ENCODE data around the gene CHRNE. TPM values are rescaled to one million over a fixed set of nuclear protein-coding genes. Genes with fewer than 3 reads are reported as not detected.
"Not testable (repeated sequence)": the region's sequence is repeated elsewhere in the genome, so short reads cannot be mapped to it uniquely, and the experiment has no call there.

The CHRNE gene
- total RNA-seq, 1 donor from 2014 or later: 0.32 TPM

GRCh38 chr17:4914551-4914950, 11.7 kb upstream of the CHRNE start:
- DNase-seq (ENCODE audit: low spot score); H3K27ac Mint-ChIP-seq; H3K9me3 Mint-ChIP-seq; H3K4me3 Mint-ChIP-seq (ENCODE audit: low read depth); intact Hi-C loops (cut with micrococcal nuclease); H3K27me3 Mint-ChIP-seq (ENCODE audit: low read depth); H3K36me3 Mint-ChIP-seq (ENCODE audit: low read depth); H3K4me1 Mint-ChIP-seq (ENCODE audit: low read depth): not testable (repeated sequence)

GRCh38 chr17:4913994-4914393, 11.1 kb upstream of the CHRNE start:
- Mint-ChIP-seq H3K27ac (no peak overlapping the region), H3K4me3 (ENCODE audit: low read depth) (no peak overlapping the region), H3K9me3 (no peaks in the 10 kb centered on the region), H3K36me3 (ENCODE audit: low read depth) (no peaks in the 10 kb centered on the region), H3K4me1 (ENCODE audit: low read depth) (no peaks in the 10 kb centered on the region), H3K27me3 (ENCODE audit: low read depth) (peaks cover 3% of the 10 kb centered on the region)
- intact Hi-C loops (cut with micrococcal nuclease): no loop called here
- DNase-seq (ENCODE audit: low spot score): no peak

GRCh38 chr17:4908711-4909496, 6.0 kb upstream of the CHRNE start:
- Mint-ChIP-seq H3K27ac (no peak overlapping the region), H3K4me1 (ENCODE audit: low read depth) (no peaks in the 10 kb centered on the region), H3K27me3 (ENCODE audit: low read depth) (peaks cover 3% of the 10 kb centered on the region), H3K36me3 (ENCODE audit: low read depth) (no peaks in the 10 kb centered on the region), H3K4me3 (ENCODE audit: low read depth) (no peak overlapping the region), H3K9me3 (no peaks in the 10 kb centered on the region)
- intact Hi-C loops (cut with micrococcal nuclease): loop anchor here (1.0 to 10.0 kb wide), 5 partner anchors 30 to 204 kb away; partner anchors contain the start of genes PELP1 and SPAG7
- DNase-seq (ENCODE audit: low spot score): peak; percentile 72

DNA sequence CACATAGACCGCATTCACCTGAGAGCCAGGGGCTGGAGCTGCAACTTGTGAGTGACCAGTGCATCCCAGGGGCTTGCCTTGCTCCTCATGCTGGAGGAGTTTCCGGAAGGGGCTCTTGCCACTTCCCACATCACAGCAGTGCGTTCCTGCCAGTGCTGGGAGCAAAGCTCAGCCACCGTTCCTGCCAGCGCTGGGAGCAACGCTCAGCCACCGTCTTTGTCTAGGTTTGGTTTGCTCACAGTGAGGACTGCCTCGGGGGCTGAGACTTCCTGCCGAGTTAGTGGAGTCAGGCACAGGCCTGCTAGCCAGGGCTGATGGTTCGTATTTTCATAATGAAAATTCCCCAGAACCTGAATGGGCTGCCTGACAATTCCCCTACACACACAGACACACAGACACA, 5.4 kb upstream of the CHRNE start:
- Mint-ChIP-seq H3K9me3 (no peaks in the 10 kb centered on the region), H3K4me1 (ENCODE audit: low read depth) (peaks cover 4% of the 10 kb centered on the region), H3K27ac (no peak overlapping the region), H3K27me3 (ENCODE audit: low read depth) (peaks cover 3% of the 10 kb centered on the region), H3K4me3 (ENCODE audit: low read depth) (no peak overlapping the region), H3K36me3 (ENCODE audit: low read depth) (no peaks in the 10 kb centered on the region)
- intact Hi-C loops (cut with micrococcal nuclease): loop anchor here (2.0 to 10.0 kb wide), 3 partner anchors 36 to 204 kb away; partner anchors contain the start of genes PELP1 and SPAG7
- no peak for DNase-seq (ENCODE audit: low spot score)

DNA sequence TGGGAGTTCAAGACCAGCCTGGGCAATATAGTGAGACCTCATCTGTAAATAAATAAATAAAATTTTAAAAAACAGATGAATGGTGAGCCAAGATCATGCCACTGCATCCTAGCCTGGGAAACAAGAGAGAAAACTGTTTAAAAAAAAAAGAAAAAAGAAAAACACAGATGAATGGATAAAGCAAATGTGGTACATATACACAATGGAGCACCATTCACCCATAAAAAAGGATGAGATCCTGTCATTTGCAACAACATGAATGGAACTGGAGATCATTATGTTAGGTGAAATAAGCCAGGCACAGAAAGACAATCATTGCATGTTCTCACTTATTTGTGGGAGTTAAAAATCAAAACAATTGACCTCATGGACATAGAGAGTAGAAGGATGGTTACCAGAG, 3.7 kb upstream of the CHRNE start:
- H3K4me3 Mint-ChIP-seq (ENCODE audit: low read depth); H3K27ac Mint-ChIP-seq; H3K27me3 Mint-ChIP-seq (ENCODE audit: low read depth); H3K36me3 Mint-ChIP-seq (ENCODE audit: low read depth); H3K9me3 Mint-ChIP-seq; DNase-seq (ENCODE audit: low spot score): not testable (repeated sequence)
- intact Hi-C loops (cut with micrococcal nuclease): loop anchor here (10.0 kb wide), 1 partner anchor 202 kb away; the partner anchor contains the start of gene PELP1
- H3K4me1 Mint-ChIP-seq (ENCODE audit: low read depth): peaks cover 17% of the 10 kb centered on the region

DNA sequence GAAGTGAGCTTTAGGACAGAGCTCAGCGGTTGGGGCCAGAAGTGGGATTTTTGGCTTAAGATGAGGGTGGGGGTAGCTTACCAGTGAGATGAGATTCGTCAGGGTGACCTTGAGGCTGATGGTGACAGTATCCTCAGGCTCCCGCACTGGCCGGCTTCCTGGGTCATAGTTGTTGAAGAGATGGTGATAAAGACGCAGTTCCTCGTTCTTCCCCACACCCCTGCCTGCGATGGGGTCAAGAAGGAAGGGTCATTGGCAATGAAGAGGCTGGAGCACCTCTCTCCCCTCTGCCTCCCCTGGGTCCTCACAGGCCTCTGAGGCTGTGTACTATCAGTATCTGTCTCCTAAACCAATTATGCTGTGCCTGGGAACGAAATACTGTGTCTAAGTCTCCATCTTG, 358 bp downstream of the CHRNE start:
- Mint-ChIP-seq H3K27me3 (ENCODE audit: low read depth) (peaks cover 2% of the 10 kb centered on the region), H3K9me3 (no peaks in the 10 kb centered on the region), H3K4me3 (ENCODE audit: low read depth) (no peak overlapping the region), H3K36me3 (ENCODE audit: low read depth) (no peaks in the 10 kb centered on the region), H3K27ac (peak overlapping the region; percentile 30), H3K4me1 (ENCODE audit: low read depth) (peaks cover 25% of the 10 kb centered on the region)
- DNase-seq (ENCODE audit: low spot score): no peak
- intact Hi-C loops (cut with micrococcal nuclease): loop anchor here (10.0 kb wide), 1 partner anchor 198 kb away; the partner anchor contains the start of gene PELP1

- DNase-seq (ENCODE audit: low spot score): no peak
- intact Hi-C loops (cut with micrococcal nuclease): loop anchor here (10.0 kb wide), 1 partner anchor 197 kb away; the partner anchor contains the start of gene PELP1
- Mint-ChIP-seq H3K4me3 (ENCODE audit: low read depth) (peak overlapping the region; percentile 8), H3K27ac (no peak overlapping the region), H3K9me3 (no peaks in the 10 kb centered on the region), H3K36me3 (ENCODE audit: low read depth) (peaks cover 6% of the 10 kb centered on the region), H3K4me1 (ENCODE audit: low read depth) (peaks cover 25% of the 10 kb centered on the region), H3K27me3 (ENCODE audit: low read depth) (peaks cover 2% of the 10 kb centered on the region)
These were observed 1.1 kb downstream of the CHRNE start for GRCh38 chr17:4901648-4902344.

DNA sequence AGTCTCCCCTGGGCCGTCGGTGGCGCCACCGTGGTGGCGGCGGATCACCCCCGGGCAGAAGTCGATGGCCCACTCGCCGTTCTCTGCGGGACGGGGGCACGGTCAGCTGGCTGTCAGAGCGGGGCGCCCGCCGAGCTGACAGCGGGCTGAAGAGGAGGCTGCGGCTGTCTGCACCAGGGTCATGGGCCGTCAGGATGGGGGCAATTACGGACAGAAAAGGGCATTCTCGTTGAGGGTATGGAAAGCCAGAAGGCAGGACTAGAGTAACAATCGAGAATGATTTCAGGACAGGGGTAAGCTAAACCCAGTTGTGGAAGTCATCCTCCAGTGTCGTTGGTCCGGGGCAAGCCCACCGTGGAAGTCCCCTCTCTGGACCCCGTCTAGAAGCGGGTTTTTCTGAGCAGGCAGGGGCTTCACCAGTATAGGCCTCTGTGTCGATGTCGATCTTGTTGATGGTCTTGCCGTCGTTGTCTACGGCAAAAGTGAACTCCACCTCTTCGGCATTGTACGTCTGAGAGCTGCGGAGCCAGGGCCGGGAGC, 1.7 kb downstream of the CHRNE start:
- Mint-ChIP-seq H3K27ac (peak overlapping the region; percentile 28), H3K36me3 (ENCODE audit: low read depth) (peaks cover 8% of the 10 kb centered on the region)
- DNase-seq (ENCODE audit: low spot score): no peak

DNA sequence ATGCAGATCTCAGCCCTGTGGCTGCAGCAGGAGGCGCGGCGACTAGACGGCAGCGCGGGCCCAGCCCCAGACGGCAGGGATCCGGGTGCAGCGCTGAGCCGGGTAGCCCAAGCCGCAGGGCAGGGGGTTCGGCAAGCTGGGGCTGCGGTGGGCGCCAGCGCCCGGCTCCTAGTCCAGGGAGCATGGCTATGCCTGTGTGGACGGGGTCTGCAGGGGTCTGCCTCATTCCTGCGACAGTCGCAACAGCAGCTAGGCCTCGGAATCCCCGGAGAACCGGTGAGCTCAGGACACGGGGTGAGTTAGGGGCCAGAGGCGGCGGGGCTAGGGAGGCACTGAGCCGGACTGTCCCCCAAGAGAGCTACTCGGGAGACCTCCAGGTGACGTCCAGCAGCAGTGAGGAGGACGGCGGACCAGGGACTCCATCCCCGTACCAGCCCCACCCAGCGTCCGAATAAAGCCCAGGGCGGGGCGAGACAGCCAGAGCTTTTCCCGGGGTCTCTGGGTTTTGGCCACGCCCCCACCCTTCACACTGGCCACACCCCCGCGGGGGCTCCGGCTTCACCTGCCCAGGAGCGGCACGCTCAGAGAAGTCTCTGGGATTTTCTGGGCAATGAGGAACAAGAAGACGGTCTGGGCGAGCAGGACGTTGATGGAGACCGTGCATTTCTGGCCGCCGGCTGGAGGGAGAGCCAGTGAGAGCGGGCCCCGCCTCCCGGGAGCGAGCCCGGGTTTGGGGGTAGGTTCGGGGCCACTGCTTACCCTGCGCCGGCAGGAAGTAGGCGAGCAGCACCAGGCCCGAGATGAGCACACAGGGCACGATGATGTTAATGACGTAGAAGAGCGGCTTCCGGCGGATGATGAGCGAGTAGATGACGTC, 2.4 kb downstream of the CHRNE start:
- Mint-ChIP-seq H3K27ac (peak overlapping the region; percentile 28), H3K4me3 (ENCODE audit: low read depth) (peak overlapping the region; percentile 82)
- intact Hi-C loops (cut with micrococcal nuclease): loop anchor here (10.0 kb wide), 1 partner anchor 196 kb away; the partner anchor contains the start of gene PELP1

More for the DNA sequence above, 1.7 kb downstream of the CHRNE start:
- peak overlapping the region; percentile 60 for H3K4me3 Mint-ChIP-seq (ENCODE audit: low read depth)
- peaks cover 25% of the 10 kb centered on the region for H3K4me1 Mint-ChIP-seq (ENCODE audit: low read depth)
- peaks cover 2% of the 10 kb centered on the region for H3K27me3 Mint-ChIP-seq (ENCODE audit: low read depth)
- no peaks in the 10 kb centered on the region for H3K9me3 Mint-ChIP-seq
- intact Hi-C loops (cut with micrococcal nuclease): loop anchor here (10.0 kb wide), 1 partner anchor 196 kb away; the partner anchor contains the start of gene PELP1

DNA sequence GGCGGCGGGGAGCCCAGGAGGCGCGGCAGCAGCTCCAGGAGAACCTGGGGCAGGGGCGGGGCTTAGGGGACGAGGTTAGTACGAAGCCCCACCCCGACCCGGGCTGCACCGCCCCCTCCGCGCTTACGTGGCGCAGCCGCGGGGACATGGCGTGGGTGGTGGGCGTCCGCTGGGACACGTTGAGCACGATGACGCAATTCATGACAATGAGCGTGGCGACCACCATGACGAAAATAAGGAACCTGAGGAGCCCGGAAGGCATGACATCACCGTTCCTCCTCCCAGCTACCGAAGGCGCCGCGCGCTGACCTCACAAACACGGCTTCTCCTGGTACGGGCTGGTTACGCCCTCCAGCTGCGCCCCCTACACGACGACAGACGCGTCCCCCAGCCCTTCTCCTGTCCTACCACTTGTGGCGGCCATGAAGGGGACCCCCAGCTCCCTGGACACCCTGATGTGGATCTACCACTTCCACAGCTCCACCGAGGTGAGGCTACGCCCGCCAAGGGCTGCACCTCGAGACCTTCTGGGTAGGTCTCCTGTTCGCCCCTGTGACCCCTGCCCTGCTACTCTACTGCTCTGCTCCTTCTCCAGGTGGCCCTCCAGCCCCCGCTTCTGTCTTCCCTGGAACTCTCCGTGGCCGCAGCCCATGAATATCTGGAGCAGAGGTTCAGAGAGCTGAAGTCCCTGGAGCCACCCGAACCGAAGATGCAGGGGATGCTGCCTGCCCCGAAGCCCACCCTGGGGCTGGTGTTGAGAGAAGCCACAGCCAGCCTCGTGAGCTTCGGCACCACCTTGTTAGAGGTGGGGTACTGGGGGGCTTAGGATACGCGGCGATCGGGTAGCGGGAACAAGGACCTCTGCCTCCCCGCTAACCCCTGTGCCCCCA, 3.3 kb downstream of the CHRNE start, which contains the start of gene C17orf107:
C17orf107 (plus strand) TSS at position 196 of the 890 bp plus-strand sequence; CDS start at position 423, 227 bp downstream.
- H3K36me3 Mint-ChIP-seq (ENCODE audit: low read depth): peaks cover 22% of the 10 kb centered on the region
- peak within 1 kb of the TSS; percentile 82 for H3K4me3 Mint-ChIP-seq (ENCODE audit: low read depth)
- peak within 1 kb of the TSS; percentile 87 for H3K27ac Mint-ChIP-seq
- H3K27me3 Mint-ChIP-seq (ENCODE audit: low read depth): peaks cover 2% of the 10 kb centered on the region
- intact Hi-C loops (cut with micrococcal nuclease): loop anchor here (10.0 kb wide), 1 partner anchor 195 kb away; the partner anchor contains the start of gene PELP1
- peaks cover 25% of the 10 kb centered on the region for H3K4me1 Mint-ChIP-seq (ENCODE audit: low read depth)
- DNase-seq (ENCODE audit: low spot score): peak; percentile 79
- no peaks in the 10 kb centered on the region for H3K9me3 Mint-ChIP-seq

More for the DNA sequence above, 2.4 kb downstream of the CHRNE start:
- DNase-seq (ENCODE audit: low spot score): peak; percentile 50
- H3K4me1 Mint-ChIP-seq (ENCODE audit: low read depth): peaks cover 25% of the 10 kb centered on the region
- peaks cover 2% of the 10 kb centered on the region for H3K27me3 Mint-ChIP-seq (ENCODE audit: low read depth)
- H3K9me3 Mint-ChIP-seq: no peaks in the 10 kb centered on the region
- H3K36me3 Mint-ChIP-seq (ENCODE audit: low read depth): peaks cover 15% of the 10 kb centered on the region

GRCh38 chr17:4898927-4899326, 4.0 kb downstream of the CHRNE start:
- DNase-seq (ENCODE audit: low spot score): no peak
- no peaks in the 10 kb centered on the region for H3K9me3 Mint-ChIP-seq
- peaks cover 25% of the 10 kb centered on the region for H3K4me1 Mint-ChIP-seq (ENCODE audit: low read depth)
- intact Hi-C loops (cut with micrococcal nuclease): no loop called here
- peaks cover 22% of the 10 kb centered on the region for H3K36me3 Mint-ChIP-seq (ENCODE audit: low read depth)
- no peak overlapping the region for H3K27ac Mint-ChIP-seq
- H3K4me3 Mint-ChIP-seq (ENCODE audit: low read depth): peak overlapping the region; percentile 58
- H3K27me3 Mint-ChIP-seq (ENCODE audit: low read depth): peaks cover 2% of the 10 kb centered on the region

Measured in activated T-helper 2 cell treated with anti-CD3 and anti-CD28 coated beads, Interferon-gamma antibody, Interleukin-2, Interleukin-4, amounts not matched to agents 10 μg/mL and 5 μg/mL and 100 μg/mL, durations not matched to agents 14 hours and 24 hours and 36 hours (primary cell).